A549 (cell line): ENCODE data around the gene CNTNAP2. TPM values are rescaled to one million over a fixed set of nuclear protein-coding genes. Genes with fewer than 3 reads are reported as not detected.

Source experiments
- ATAC-seq, 2 experiments: fragments of 200-7000 bp in 1 of 2; fragments of >200 bp in 1 of 2; cut with Nextera tagmentation in 1 of 2; cut with Tn5 transposase in 1 of 2; 3 replicates each; pipeline versions ENCODE4 v1.8.0 to v1.9.1; 2018 to 2020; ENCODE audit warnings: mild to moderate bottlenecking in 1 of 2, moderate library complexity in 1 of 2
- CTCF ChIA-PET: fragments of 300-600 bp; sonication (Branson Sonifier 250); formaldehyde crosslinking; extraction: SDS; loops from one replicate; lab custom pipeline; 2021; ENCODE audit warnings: antibody characterized with exemption, inconsistent platforms; lab: Yijun Ruan, JAX
- POLR2A ChIA-PET: fragments of 350-600 bp; formaldehyde crosslinking; extraction: SDS; loops from one replicate; lab custom pipeline; 2021; ENCODE audit warnings: antibody characterized with exemption, inconsistent platforms; lab: Yijun Ruan, JAX
- DNase-seq, 2 experiments: peaks; one replicate each; pipeline versions ENCODE4 v3.0.0 to v3.0.0-alpha.2; 2011 to 2016; ENCODE audit warnings: low read depth in 1 of 2, low spot score in 1 of 2
- FAIRE-seq: peaks from 2 replicates; lab custom pipeline; 2011; peaks lifted over from hg19 to GRCh38; lab: Jason Lieb, UNC
- H3K27ac ChIP-seq, 2 experiments: fragments of >200 bp; sonication (Bioruptor Twin); formaldehyde crosslinking; 3 replicates each; pipeline ENCODE4 v1.5.1; 2016 to 2017
- H3K4me1 ChIP-seq: fragments of >200 bp; sonication (Bioruptor Twin); formaldehyde crosslinking; 3 replicates; pipeline ENCODE4 v1.6.1; 2016
- H3K4me2 ChIP-seq: fragments of >200 bp; sonication (Bioruptor Twin); formaldehyde crosslinking; 3 replicates; pipeline ENCODE4 v1.6.1; 2016
- H3K4me3 ChIP-seq: fragments of >200 bp; sonication (Bioruptor Twin); formaldehyde crosslinking; 3 replicates; pipeline ENCODE4 v1.5.1; 2016
- H3K9me3 ChIP-seq: fragments of >200 bp; sonication (Bioruptor Twin); formaldehyde crosslinking; 3 replicates; pipeline ENCODE4 v1.6.1; 2016
- CBX2 ChIP-seq: fragments of 200-600 bp; sonication (generic); IDR thresholded peaks from 2 replicates; pipeline ENCODE4 v1.6.1; 2016; ENCODE audit warnings: low read depth, mild to moderate bottlenecking, borderline replicate concordance
- CBX8 ChIP-seq: fragments of 200-600 bp; sonication (generic); IDR thresholded peaks from 2 replicates; pipeline ENCODE4 v1.6.1; 2016
- EHF ChIP-seq: fragments of 250-450 bp; sonication (Bioruptor Pico); IDR thresholded peaks from 2 replicates; pipeline ENCODE4 v1.5.0; 2020; ENCODE audit warnings: mild to moderate bottlenecking
- EHMT2 ChIP-seq: fragments of 200-600 bp; sonication (generic); IDR thresholded peaks from 2 replicates; pipeline ENCODE4 v1.6.1; 2016; ENCODE audit warnings: antibody characterized with exemption, low read depth, mild to moderate bottlenecking, moderate library complexity
- ESRRA ChIP-seq: fragments of 150-350 bp; IDR thresholded peaks from 2 replicates; pipeline ENCODE4 v1.6.1; 2014; ENCODE audit warnings: mild to moderate bottlenecking, low read length, borderline replicate concordance
- FOSB ChIP-seq: fragments of 250-450 bp; sonication (Bioruptor Pico); IDR thresholded peaks from 2 replicates; pipeline ENCODE4 v1.5.0; 2020; ENCODE audit warnings: mild to moderate bottlenecking, moderate library complexity
- FOSL2 ChIP-seq, 2 experiments: fragments of 450-650 bp in 1 of 2; fragments of >200 bp in 1 of 2; sonication (Bioruptor Twin) in 1 of 2; formaldehyde crosslinking; IDR thresholded peaks; 2 replicates each; pipeline versions ENCODE4 v1.5.0 to v1.6.1; 2016 to 2020; ENCODE audit warnings: mild to moderate bottlenecking in 1 of 2, moderate library complexity in 1 of 2
- FOXS1 ChIP-seq: fragments of 250-450 bp; sonication (Bioruptor Pico); IDR thresholded peaks from 2 replicates; pipeline ENCODE4 v1.5.0; 2020; ENCODE audit warnings: mild to moderate bottlenecking, moderate library complexity
- HOXB5 ChIP-seq: fragments of 250-450 bp; sonication (Bioruptor Pico); IDR thresholded peaks from 2 replicates; pipeline ENCODE4 v1.5.0; 2020; ENCODE audit warnings: mild to moderate bottlenecking, moderate library complexity
- KDM5A ChIP-seq: fragments of 200-600 bp; sonication (generic); IDR thresholded peaks from 2 replicates; pipeline ENCODE4 v1.6.1; 2016; ENCODE audit warnings: antibody characterized with exemption, mild to moderate bottlenecking
- MAFK ChIP-seq: fragments of 450-650 bp; IDR thresholded peaks from 2 replicates; pipeline ENCODE4 v1.6.1; 2014; ENCODE audit not compliant: partially characterized antibody
- MAZ ChIP-seq: fragments of 150-350 bp; IDR thresholded peaks from 2 replicates; pipeline ENCODE4 v1.6.1; 2014; ENCODE audit warnings: antibody characterized with exemption, low read depth, low read length, borderline replicate concordance
- RAD21 ChIP-seq, 2 experiments: fragments of >200 bp in 1 of 2; sonication (Bioruptor Twin) in 1 of 2; formaldehyde crosslinking in 1 of 2; IDR thresholded peaks in 1 of 2; conservative IDR thresholded peaks in 1 of 2; 2 replicates in 1 of 2; 3 replicates in 1 of 2; pipeline ENCODE4 v1.6.1; 2012 to 2018; ENCODE audit warnings: inconsistent platforms in 1 of 2
- RARB ChIP-seq: fragments of 250-450 bp; sonication (Bioruptor Pico); IDR thresholded peaks from 2 replicates; pipeline ENCODE4 v1.8.0; 2021; ENCODE audit warnings: mild to moderate bottlenecking, moderate library complexity
- RCOR1 ChIP-seq: fragments of 150-350 bp; IDR thresholded peaks from 2 replicates; pipeline ENCODE4 v1.6.1; 2014; ENCODE audit warnings: antibody characterized with exemption, low read length, low read depth
- RFX5 ChIP-seq: fragments of 450-650 bp; IDR thresholded peaks from 2 replicates; pipeline ENCODE4 v1.7.1; 2014; ENCODE audit warnings: antibody characterized with exemption, mild to moderate bottlenecking, moderate library complexity
- RNF2 ChIP-seq: fragments of 200-600 bp; sonication (generic); IDR thresholded peaks from 2 replicates; pipeline ENCODE4 v1.6.1; 2016; ENCODE audit warnings: low read depth, mild to moderate bottlenecking, antibody characterized with exemption, moderate library complexity, borderline replicate concordance
- ZFP36 ChIP-seq: fragments of 450-650 bp; IDR thresholded peaks from 2 replicates; pipeline ENCODE4 v1.6.1; 2014; ENCODE audit warnings: borderline replicate concordance; ENCODE audit not compliant: partially characterized antibody
- ZNF302 ChIP-seq: fragments of 250-450 bp; sonication (Bioruptor Pico); IDR thresholded peaks from 2 replicates; pipeline ENCODE4 v1.9.0; 2021; ENCODE audit warnings: inconsistent platforms, mild to moderate bottlenecking, moderate library complexity
- WGBS: methylation state at CpG from one replicate; pipeline ENCODE4 v1.1.6; 2017; ENCODE audit errors: missing lambda C conversion rate; 5-methylcytosine and 5-hydroxymethylcytosine counted together
- polyA plus RNA-seq, 4 experiments: library from polyadenylated mRNA; depleted of rRNA in 3 of 4; stranded (reverse); fragments of >200 nt; fragmentation: RNase III in 1 of 4; extraction: RNeasy Plus Mini Kit Qiagen cat#74134 plus additional on column Dnase treatment in 1 of 4; gene quantifications; 2 replicates in 3 of 4; 3 replicates in 1 of 4; pipeline ENCODE4 v1.2.3, GENCODE V29; 2011 to 2017
- TF ChIP-seq, protein P1 (sequence below): fragments of 250-450 bp; sonication (Bioruptor Pico); IDR thresholded peaks from 2 replicates; pipeline ENCODE4 v1.5.0; 2021; ENCODE audit warnings: mild to moderate bottlenecking, moderate library complexity, borderline replicate concordance
- TF ChIP-seq, protein P2 (sequence below): IDR thresholded peaks from 2 replicates; pipeline ENCODE4 v1.6.1; 2012; ENCODE audit warnings: low read depth, borderline replicate concordance
- TF ChIP-seq, protein P3 (sequence below): fragments of 150-350 bp; IDR thresholded peaks from 2 replicates; pipeline ENCODE4 v1.6.1; 2014; ENCODE audit warnings: low read depth, mild to moderate bottlenecking, low read length
- TF ChIP-seq, protein P4 (sequence below): fragments of >200 bp; sonication (Bioruptor Twin); formaldehyde crosslinking; IDR thresholded peaks from 2 replicates; pipeline ENCODE4 v1.6.1; 2016

The CNTNAP2 gene
- polyA plus RNA-seq, 2 of the 4 experiments (the other 2 are of a cell fraction) = 0.05 to 0.13 TPM

DNA sequence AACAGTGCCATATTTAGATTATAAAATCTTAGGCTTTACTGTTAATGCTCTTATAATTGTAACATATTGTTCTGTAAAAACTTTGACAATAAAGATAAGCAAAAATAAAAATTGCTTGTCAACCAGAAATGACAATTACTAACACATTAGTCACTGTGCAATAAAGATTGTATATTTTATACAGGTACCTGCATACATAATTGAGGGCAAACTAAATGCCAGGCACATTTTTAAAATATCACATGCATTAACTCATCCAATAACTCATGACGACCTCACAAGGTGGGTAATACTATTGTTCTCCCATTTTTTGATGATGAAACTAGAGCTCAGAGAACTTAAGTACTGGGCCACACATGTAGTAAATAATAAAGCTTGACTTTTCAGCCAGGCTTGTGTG, 1453.8 kb downstream of the CNTNAP2 start:
- Histone ChIP-seq H3K4me2 (no peak overlapping the region), H3K27ac (no peak overlapping the region), H3K4me3 (no peak overlapping the region), H3K4me1 (no peaks in the 10 kb centered on the region), H3K9me3 (no peaks in the 10 kb centered on the region)
- ChIA-PET CTCF (no interaction called here), POLR2A (no interaction called here)
- no peak for ATAC-seq
- TF ChIP-seq RNF2 (no peak), CBX2 (no peak), ZNF302 (CRISPR knock-in tag) (no peak), ZFP36 (no peak), ESRRA (no peak), MAZ (no peak)
- TF ChIP-seq, protein P1, sequence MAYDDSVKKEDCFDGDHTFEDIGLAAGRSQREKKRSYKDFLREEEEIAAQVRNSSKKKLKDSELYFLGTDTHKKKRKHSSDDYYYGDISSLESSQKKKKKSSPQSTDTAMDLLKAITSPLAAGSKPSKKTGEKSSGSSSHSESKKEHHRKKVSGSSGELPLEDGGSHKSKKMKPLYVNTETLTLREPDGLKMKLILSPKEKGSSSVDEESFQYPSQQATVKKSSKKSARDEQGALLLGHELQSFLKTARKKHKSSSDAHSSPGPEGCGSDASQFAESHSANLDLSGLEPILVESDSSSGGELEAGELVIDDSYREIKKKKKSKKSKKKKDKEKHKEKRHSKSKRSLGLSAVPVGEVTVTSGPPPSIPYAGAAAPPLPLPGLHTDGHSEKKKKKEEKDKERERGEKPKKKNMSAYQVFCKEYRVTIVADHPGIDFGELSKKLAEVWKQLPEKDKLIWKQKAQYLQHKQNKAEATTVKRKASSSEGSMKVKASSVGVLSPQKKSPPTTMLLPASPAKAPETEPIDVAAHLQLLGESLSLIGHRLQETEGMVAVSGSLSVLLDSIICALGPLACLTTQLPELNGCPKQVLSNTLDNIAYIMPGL (CRISPR knock-in tag) = no peak
- no peak for DNase-seq
- WGBS = 13% methylated on average over 1 of the region's 1 CpG
- FAIRE-seq = no peak

DNA sequence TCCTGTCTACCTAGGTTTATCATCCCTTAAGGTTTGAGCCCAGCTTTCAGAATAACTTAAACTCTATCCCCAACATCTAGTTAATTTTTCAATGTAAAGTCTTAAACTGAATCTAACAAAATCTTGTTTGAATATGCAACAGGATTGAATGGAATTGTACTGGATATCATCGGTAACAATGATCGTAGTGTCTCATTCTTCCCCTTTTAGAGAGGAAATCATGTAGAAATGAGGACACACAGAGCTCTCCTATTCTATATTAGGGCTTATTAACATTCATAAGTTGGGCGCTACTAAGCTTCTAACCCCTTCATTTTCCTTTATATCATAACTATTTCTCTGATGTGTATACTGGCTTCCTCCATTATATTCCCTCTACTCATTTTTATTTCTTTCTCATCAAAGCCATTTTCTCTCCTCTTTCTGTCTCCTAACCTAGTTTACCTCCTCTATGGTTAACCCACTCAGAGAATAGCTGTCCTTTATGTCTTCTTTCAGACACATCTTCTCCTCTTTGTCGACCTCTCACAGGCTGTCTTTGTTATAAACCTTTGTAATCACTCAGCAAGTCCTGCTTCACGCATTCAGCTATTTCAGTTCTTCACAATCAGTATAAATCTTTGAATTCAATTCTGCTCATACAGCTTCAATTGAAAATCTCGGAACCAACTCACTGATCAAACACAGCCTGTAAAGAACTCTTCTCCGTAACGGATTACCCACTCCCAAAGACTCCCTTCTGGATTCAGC, 1455.0 kb downstream of the CNTNAP2 start:
- TF ChIP-seq CBX8 = no peak
- no peak for TF ChIP-seq KDM5A
- TF ChIP-seq ESRRA = no peak
- no peak for TF ChIP-seq FOSB (CRISPR knock-in tag)
- TF ChIP-seq MAZ = no peak
- no peak for TF ChIP-seq FOXS1 (CRISPR knock-in tag)
- no peak for TF ChIP-seq RCOR1
- TF ChIP-seq, protein P2, sequence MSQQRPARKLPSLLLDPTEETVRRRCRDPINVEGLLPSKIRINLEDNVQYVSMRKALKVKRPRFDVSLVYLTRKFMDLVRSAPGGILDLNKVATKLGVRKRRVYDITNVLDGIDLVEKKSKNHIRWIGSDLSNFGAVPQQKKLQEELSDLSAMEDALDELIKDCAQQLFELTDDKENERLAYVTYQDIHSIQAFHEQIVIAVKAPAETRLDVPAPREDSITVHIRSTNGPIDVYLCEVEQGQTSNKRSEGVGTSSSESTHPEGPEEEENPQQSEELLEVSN = no peak
- no peak for TF ChIP-seq RFX5
- TF ChIP-seq FOSL2 (IDR thresholded peaks at IDR 0.05) = no peak
- TF ChIP-seq FOSL2 (CRISPR knock-in tag; IDR thresholded peaks at IDR 0.05) = no peak
- no peak for TF ChIP-seq MAFK
- no peak for TF ChIP-seq EHF (CRISPR knock-in tag)
- no peak for TF ChIP-seq RAD21 (conservative IDR thresholded peaks at IDR 0.05 in 1 of 2, IDR thresholded peaks at IDR 0.05 in 1 of 2)
- TF ChIP-seq, protein P3, sequence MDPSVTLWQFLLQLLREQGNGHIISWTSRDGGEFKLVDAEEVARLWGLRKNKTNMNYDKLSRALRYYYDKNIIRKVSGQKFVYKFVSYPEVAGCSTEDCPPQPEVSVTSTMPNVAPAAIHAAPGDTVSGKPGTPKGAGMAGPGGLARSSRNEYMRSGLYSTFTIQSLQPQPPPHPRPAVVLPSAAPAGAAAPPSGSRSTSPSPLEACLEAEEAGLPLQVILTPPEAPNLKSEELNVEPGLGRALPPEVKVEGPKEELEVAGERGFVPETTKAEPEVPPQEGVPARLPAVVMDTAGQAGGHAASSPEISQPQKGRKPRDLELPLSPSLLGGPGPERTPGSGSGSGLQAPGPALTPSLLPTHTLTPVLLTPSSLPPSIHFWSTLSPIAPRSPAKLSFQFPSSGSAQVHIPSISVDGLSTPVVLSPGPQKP = no peak
- TF ChIP-seq EHMT2 = no peak
- no peak for TF ChIP-seq RARB
- TF ChIP-seq HOXB5 = no peak
- TF ChIP-seq, protein P4, sequence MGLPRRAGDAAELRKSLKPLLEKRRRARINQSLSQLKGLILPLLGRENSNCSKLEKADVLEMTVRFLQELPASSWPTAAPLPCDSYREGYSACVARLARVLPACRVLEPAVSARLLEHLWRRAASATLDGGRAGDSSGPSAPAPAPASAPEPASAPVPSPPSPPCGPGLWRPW = no peak
- no peak for TF ChIP-seq ZNF302 (CRISPR knock-in tag)
- no peaks in the 10 kb centered on the region for H3K4me1 ChIP-seq
- no peak for ATAC-seq
- WGBS = 41% methylated on average over 8 of the region's 8 CpGs
- no peak overlapping the region for H3K27ac ChIP-seq
- POLR2A ChIA-PET = no interaction called here
- no peaks in the 10 kb centered on the region for H3K9me3 ChIP-seq
- no peak for DNase-seq
- CTCF ChIA-PET = no interaction called here
- FAIRE-seq = no peak
- no peak overlapping the region for H3K4me3 ChIP-seq
- no peak overlapping the region for H3K4me2 ChIP-seq
